Endothelial cell of umbilical vein (primary cell): ENCODE data around the gene IQCE. TPM values are rescaled to one million over a fixed set of nuclear protein-coding genes. Genes with fewer than 3 reads are reported as not detected.

Experiments used
- BruUV-seq: library from RNA; stranded (reverse); fragments of 400-500 nt; replicated peaks from 2 replicates; lab custom pipeline; 2021; lab: Mats Ljungman, UMichigan
- CTCF ChIA-PET: fragments of 300-600, 350-600 bp; sonication (Branson Sonifier 250); formaldehyde crosslinking; loops from one replicate; lab custom pipeline; 2021; ENCODE audit warnings: antibody characterized with exemption, inconsistent platforms; lab: Charles Lee
- POLR2A ChIA-PET: fragments of 300-600, 350-600 bp; sonication (Branson Sonifier 250); formaldehyde crosslinking; loops from one replicate; lab custom pipeline; 2021; ENCODE audit warnings: antibody characterized with exemption, inconsistent platforms; lab: Charles Lee
- DNase-seq: peaks from one replicate; pipeline ENCODE4 v3.0.0-alpha.2; 2011; ENCODE audit warnings: low read depth, low spot score
- FAIRE-seq: peaks from 2 replicates; lab custom pipeline; 2011; peaks lifted over from hg19 to GRCh38; lab: Jason Lieb, UNC
- H2AFZ ChIP-seq: 2 replicates; pipeline ENCODE4 v1.6.0; 2012; ENCODE audit warnings: low read depth, low read length, control low read depth, inconsistent platforms
- H3K27ac ChIP-seq: 2 replicates; pipeline ENCODE4 v1.5.1; 2011; ENCODE audit warnings: low read depth, mild to moderate bottlenecking, control low read depth, low read length, moderate library complexity; ENCODE audit not compliant: insufficient read depth
- H3K27me3 ChIP-seq, 2 experiments: 2 replicates each; pipeline versions ENCODE4 v1.6.0 to v1.6.1; 2011; ENCODE audit warnings: low read length in 2 of 2, mixed read lengths in 1 of 2; ENCODE audit not compliant: control insufficient read depth in 2 of 2, insufficient read depth in 2 of 2
- H3K36me3 ChIP-seq, 2 experiments: 2 replicates in 1 of 2; 3 replicates in 1 of 2; pipeline ENCODE4 v1.5.1; 2011; ENCODE audit warnings: low read length in 2 of 2, mild to moderate bottlenecking in 1 of 2, moderate library complexity in 1 of 2; ENCODE audit not compliant: control insufficient read depth in 2 of 2, insufficient read depth in 2 of 2; ENCODE audit errors: extremely low read depth in 1 of 2
- H3K4me1 ChIP-seq: 3 replicates; pipeline ENCODE4 v1.5.1; 2011; ENCODE audit warnings: mild to moderate bottlenecking, low read length; ENCODE audit not compliant: control insufficient read depth, insufficient read depth; ENCODE audit errors: extremely low read depth
- H3K4me2 ChIP-seq: 2 replicates; pipeline ENCODE4 v1.6.1; 2011; ENCODE audit warnings: low read length, control low read depth, mixed read lengths; ENCODE audit not compliant: insufficient read depth
- H3K4me3 ChIP-seq, 3 experiments: fragments of 200-600 bp in 1 of 3; sonication (generic), shearing (Covaris generic) in 1 of 3; replicated peaks in 1 of 3; 2 replicates each; pipeline ENCODE4 v1.5.1; 2011 to 2016; ENCODE audit warnings: control low read depth in 3 of 3, low read length in 3 of 3, mild to moderate bottlenecking in 2 of 3, inconsistent platforms in 1 of 3, low read depth in 1 of 3, moderate library complexity in 1 of 3; ENCODE audit not compliant: insufficient read depth in 1 of 3
- H3K79me2 ChIP-seq: 2 replicates; pipeline ENCODE4 v1.6.0; 2012; ENCODE audit warnings: low read length, inconsistent platforms; ENCODE audit not compliant: control insufficient read depth, insufficient read depth
- H3K9ac ChIP-seq: replicated peaks from 2 replicates; pipeline ENCODE3; 2011; ENCODE audit warnings: low read length, control low read depth; ENCODE audit not compliant: insufficient read depth; ENCODE audit errors: extremely low read depth
- H3K9me1 ChIP-seq: replicated peaks from 3 replicates; pipeline ENCODE4 v1.6.0; 2011; ENCODE audit warnings: mild to moderate bottlenecking, low read length; ENCODE audit not compliant: control insufficient read depth, insufficient read depth; ENCODE audit errors: extremely low read depth
- H3K9me3 ChIP-seq: replicated peaks from 2 replicates; pipeline ENCODE4 v1.5.1; 2012; ENCODE audit warnings: low read length, inconsistent platforms; ENCODE audit not compliant: control insufficient read depth, insufficient read depth
- H4K20me1 ChIP-seq: replicated peaks from 2 replicates; pipeline ENCODE3; 2011; ENCODE audit warnings: mild to moderate bottlenecking, low read length; ENCODE audit not compliant: control insufficient read depth, insufficient read depth; ENCODE audit errors: extremely low read depth
- CTCF ChIP-seq, 2 donors: IDR thresholded peaks; 1 replicate in 1 of 2; 2 replicates in 1 of 2; pipeline ENCODE4 v1.5.1; 2011; ENCODE audit warnings: low read length in 2 of 2, mild to moderate bottlenecking in 2 of 2, moderate library complexity in 2 of 2, control low read depth in 1 of 2, inconsistent platforms in 1 of 2, low read depth in 1 of 2; ENCODE audit not compliant: insufficient read depth in 1 of 2; ENCODE audit errors: extremely low read depth in 1 of 2
- EZH2 ChIP-seq: IDR thresholded peaks from 2 replicates; pipeline ENCODE4 v1.6.1; 2012; ENCODE audit warnings: borderline replicate concordance, low read depth, mild to moderate bottlenecking, moderate library complexity, low read length, inconsistent platforms; ENCODE audit not compliant: severe bottlenecking
- FOS ChIP-seq: IDR thresholded peaks from 2 replicates; pipeline ENCODE4 v1.6.1; 2011; ENCODE audit warnings: mild to moderate bottlenecking, low read length, moderate library complexity, borderline replicate concordance; ENCODE audit not compliant: insufficient read depth
- GATA2 ChIP-seq: IDR thresholded peaks from 2 replicates; pipeline ENCODE4 v1.7.0; 2011; ENCODE audit warnings: low read depth, mild to moderate bottlenecking, moderate library complexity, mixed read lengths, low read length; ENCODE audit not compliant: insufficient read length, insufficient read depth
- JUN ChIP-seq: IDR thresholded peaks from 2 replicates; pipeline ENCODE4 v1.6.1; 2011; ENCODE audit warnings: borderline replicate concordance, low read depth; ENCODE audit not compliant: insufficient read length, insufficient read depth
- MAX ChIP-seq: IDR thresholded peaks from 2 replicates; pipeline ENCODE4 v1.6.1; 2011; ENCODE audit not compliant: insufficient read depth, insufficient read length
- MYC ChIP-seq: IDR thresholded peaks from one replicate; pipeline ENCODE4 v1.6.1; 2011; ENCODE audit warnings: mild to moderate bottlenecking, low read depth, low read length
- POLR2A ChIP-seq: IDR thresholded peaks from 2 replicates; pipeline ENCODE4 v1.6.1; 2012; ENCODE audit warnings: low read depth, mild to moderate bottlenecking, control low read depth, low read length
- POLR2AphosphoS5 ChIP-seq: IDR thresholded peaks from 2 replicates; pipeline ENCODE4 v1.6.1; 2012; ENCODE audit warnings: low read depth, mild to moderate bottlenecking, control low read depth, low read length, moderate library complexity; ENCODE audit not compliant: insufficient read depth
- dilution Hi-C: fragments of 300-500 bp; cut with MboI; formaldehyde crosslinking; loops from one replicate; pipeline ENCODE4 v1.15.0; 2019; ENCODE audit warnings: low sequenced_read_pairs; ENCODE audit not compliant: extremely low pct_ligation_motif_present
- intact Hi-C: fragments of 100-400 bp; cut with micrococcal nuclease; formaldehyde crosslinking; loops from one replicate; pipeline ENCODE4 v1.10.0; 2022
- polyA plus RNA-seq, 4 experiments: library from polyadenylated mRNA; depleted of rRNA in 3 of 4; stranded (reverse) in 3 of 4; unstranded in 1 of 4; fragments of >200 nt; gene quantifications; 2 replicates each; pipeline versions ENCODE4 v1.2.1 to v1.2.3, GENCODE V29; 2011 to 2012; ENCODE audit warnings: missing spikeins in 1 of 4
- total RNA-seq: library from RNA; stranded (reverse); gene quantifications from 2 replicates; pipeline ENCODE4 v1.2.3, GENCODE V29; 2021

IQCE gene
- total and polyA plus RNA-seq, 2 donors (not counting 3 experiments of a cell fraction or from before 2014, with no cell fraction given): 4.9 to 14.5 TPM

- ChIA-PET POLR2A (no interaction called here), CTCF (interaction anchor here (1.8 kb wide), 1 partner anchor 71 kb away, joined by 6 read pairs; no protein-coding TSS in a partner anchor)
- Histone ChIP-seq H3K4me1 (no peaks in the 10 kb centered on the region), H2AFZ (no peak overlapping the region), H3K9ac (no peak overlapping the region), H3K9me1 (no peaks in the 10 kb centered on the region), H3K27ac (no peak overlapping the region), H3K27me3 (no peaks in the 10 kb centered on the region), H4K20me1 (no peaks in the 10 kb centered on the region), H3K9me3 (no peaks in the 10 kb centered on the region), H3K36me3 (peaks cover 0 to 31% of the 10 kb centered on the region in 2 experiments), H3K4me2 (no peak overlapping the region), H3K79me2 (no peaks in the 10 kb centered on the region), H3K4me3 (no peak overlapping the region)
- intact Hi-C loops (no loop called here), dilution Hi-C loops (no loop called here)
- TF ChIP-seq FOS: no peak
- no peak for TF ChIP-seq POLR2A
- TF ChIP-seq MYC: no peak
- TF ChIP-seq EZH2: no peak
- no peak for TF ChIP-seq POLR2AphosphoS5
- TF ChIP-seq MAX: no peak
- no peak for TF ChIP-seq GATA2
- TF ChIP-seq JUN: no peak
- no peak for TF ChIP-seq CTCF (IDR thresholded peaks at IDR 0.05; ENCODE audit: extremely low read depth in 1 of 2, insufficient read depth in 1 of 2, low read depth in 1 of 2, low read length in 2 of 2)
- no TSS peak for BruUV-seq
- FAIRE-seq (no peak), DNase-seq (no peak)
Observed at GRCh38 chr7:2540133-2540532, 18.6 kb upstream of the IQCE start.
